SK-N-SH treated with all-trans-retinoic acid at 6 μM for 48 hours (cell line): ENCODE results near the gene DTD1.

Experiments used
- ATAC-seq: fragments of 200-7000 bp; cut with Tn5 transposase; 3 replicates; pipeline ENCODE4 v1.9.1; 2020; ENCODE audit warnings: mild to moderate bottlenecking, moderate library complexity
- BACH2 ChIP-seq: fragments of 250-450 bp; sonication (Bioruptor Pico); IDR thresholded peaks from 2 replicates; pipeline ENCODE4 v1.9.0; 2021; ENCODE audit warnings: mild to moderate bottlenecking, borderline replicate concordance
- CSDC2 ChIP-seq: fragments of 250-450 bp; sonication (Bioruptor Pico); IDR thresholded peaks from 2 replicates; pipeline ENCODE4 v1.5.0; 2020; ENCODE audit warnings: mild to moderate bottlenecking, moderate library complexity
- CSRNP3 ChIP-seq: fragments of 250-450 bp; sonication (Bioruptor Pico); IDR thresholded peaks from 2 replicates; pipeline ENCODE4 v1.5.1; 2021; ENCODE audit warnings: mild to moderate bottlenecking, moderate library complexity
- ESRRG ChIP-seq: fragments of 250-450 bp; sonication (Bioruptor Pico); IDR thresholded peaks from 2 replicates; pipeline ENCODE4 v1.6.1; 2021; ENCODE audit warnings: mild to moderate bottlenecking
- GLIS3 ChIP-seq: fragments of 250-450 bp; sonication (Bioruptor Pico); IDR thresholded peaks from 2 replicates; pipeline ENCODE4 v1.5.0; 2020; ENCODE audit warnings: mild to moderate bottlenecking, moderate library complexity
- ISL1 ChIP-seq: fragments of 250-450 bp; sonication (Bioruptor Pico); IDR thresholded peaks from 2 replicates; pipeline ENCODE4 v2.1.2; 2022; ENCODE audit warnings: mild to moderate bottlenecking, moderate library complexity
- OSR1 ChIP-seq: fragments of 250-450 bp; sonication (Bioruptor Pico); IDR thresholded peaks from 2 replicates; pipeline ENCODE4 v1.8.0; 2022; ENCODE audit warnings: moderate library complexity, mild to moderate bottlenecking, inconsistent platforms
- PATZ1 ChIP-seq: fragments of 250-450 bp; sonication (Bioruptor Pico); IDR thresholded peaks from 2 replicates; pipeline ENCODE4 v1.8.0; 2020; ENCODE audit warnings: mild to moderate bottlenecking, moderate library complexity, borderline replicate concordance
- PPARA ChIP-seq: fragments of 250-450 bp; sonication (Bioruptor Pico); IDR thresholded peaks from 2 replicates; pipeline ENCODE4 v1.5.0; 2020; ENCODE audit warnings: mild to moderate bottlenecking, borderline replicate concordance
- RARB ChIP-seq: fragments of 250-450 bp; sonication (Bioruptor Pico); IDR thresholded peaks from 2 replicates; pipeline ENCODE4 v1.8.0; 2021; ENCODE audit warnings: mild to moderate bottlenecking, moderate library complexity
- SNAI2 ChIP-seq: fragments of 250-450 bp; sonication (Bioruptor Pico); IDR thresholded peaks from 2 replicates; pipeline ENCODE4 v1.5.0; 2020; ENCODE audit warnings: mild to moderate bottlenecking, moderate library complexity
- TCF4 ChIP-seq: fragments of 250-450 bp; sonication (Bioruptor Pico); IDR thresholded peaks from 2 replicates; pipeline ENCODE4 v1.8.0; 2021; ENCODE audit warnings: mild to moderate bottlenecking, moderate library complexity, borderline replicate concordance
- TOX ChIP-seq: fragments of 250-450 bp; sonication (Bioruptor Pico); IDR thresholded peaks from 2 replicates; pipeline ENCODE4 v1.8.0; 2021; ENCODE audit warnings: mild to moderate bottlenecking, moderate library complexity, borderline replicate concordance
- TSHZ2 ChIP-seq: fragments of 250-450 bp; sonication (Bioruptor Pico); IDR thresholded peaks from 2 replicates; pipeline ENCODE4 v1.5.0; 2020; ENCODE audit warnings: mild to moderate bottlenecking, moderate library complexity
- ZC3H10 ChIP-seq: fragments of 250-450 bp; sonication (Bioruptor Pico); IDR thresholded peaks from 2 replicates; pipeline ENCODE4 v1.5.1; 2021; ENCODE audit warnings: mild to moderate bottlenecking, moderate library complexity
- ZFP3 ChIP-seq: fragments of 250-450 bp; sonication (Bioruptor Pico); IDR thresholded peaks from 2 replicates; pipeline ENCODE4 v1.5.0; 2020; ENCODE audit warnings: mild to moderate bottlenecking, moderate library complexity
- ZFP30 ChIP-seq: fragments of 450-650 bp; formaldehyde crosslinking; IDR thresholded peaks from 2 replicates; pipeline ENCODE4 v1.5.0; 2022; ENCODE audit warnings: mild to moderate bottlenecking, moderate library complexity
- ZNF565 ChIP-seq: fragments of 450-650 bp; formaldehyde crosslinking; conservative IDR thresholded peaks from 2 replicates; pipeline ENCODE4 v1.5.0; 2020; ENCODE audit warnings: low read depth, mild to moderate bottlenecking, moderate library complexity
- ZNF70 ChIP-seq: fragments of 450-650 bp; formaldehyde crosslinking; IDR thresholded peaks from 2 replicates; pipeline ENCODE4 v1.5.0; 2020; ENCODE audit warnings: mild to moderate bottlenecking, moderate library complexity
- ZNF8 ChIP-seq: fragments of 450-650 bp; formaldehyde crosslinking; IDR thresholded peaks from 2 replicates; pipeline ENCODE4 v1.5.0; 2020; ENCODE audit warnings: mild to moderate bottlenecking, moderate library complexity
- TF ChIP-seq, protein P1 (sequence below): fragments of 250-450 bp; sonication (Bioruptor Pico); IDR thresholded peaks from 2 replicates; pipeline ENCODE4 v1.8.0; 2021; ENCODE audit warnings: low read depth, mild to moderate bottlenecking, moderate library complexity, borderline replicate concordance
- TF ChIP-seq, protein P2 (sequence below): fragments of 250-450 bp; sonication (Bioruptor Pico); IDR thresholded peaks from 2 replicates; pipeline ENCODE4 v1.5.1; 2020; ENCODE audit warnings: low read depth, mild to moderate bottlenecking, moderate library complexity

Gene DTD1

DNA sequence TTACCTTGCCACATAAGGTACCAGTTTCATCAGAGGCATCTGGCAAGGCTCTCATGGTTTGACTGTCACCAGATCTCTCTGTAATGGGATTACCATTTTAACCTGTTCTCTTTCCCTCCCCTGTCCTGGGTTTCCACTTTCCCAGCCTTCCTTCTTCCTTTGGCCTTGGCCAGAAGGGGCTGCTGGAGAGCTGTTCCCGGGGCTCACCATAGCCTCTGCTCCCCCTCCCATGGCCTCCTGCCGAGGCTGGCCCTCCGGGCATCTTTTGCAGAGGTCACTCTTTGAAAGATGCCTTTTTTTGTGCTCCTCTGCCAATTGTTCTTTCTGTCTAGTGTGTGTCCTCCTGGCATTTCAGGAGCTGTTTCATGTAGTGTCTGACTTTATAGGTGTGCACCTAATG is 125.0 kb downstream of the DTD1 start:
- TF ChIP-seq RARB (no peak), ZFP3 (CRISPR knock-in tag) (no peak)
- no peak for ATAC-seq

- no peak for ATAC-seq
- TF ChIP-seq ZNF70: no peak
- TF ChIP-seq SNAI2 (CRISPR knock-in tag): no peak
- TF ChIP-seq, all 23 proteins: peak for 0
Measured at GRCh38 chr20:18715564-18715963, 127.7 kb downstream of the DTD1 start.

DNA sequence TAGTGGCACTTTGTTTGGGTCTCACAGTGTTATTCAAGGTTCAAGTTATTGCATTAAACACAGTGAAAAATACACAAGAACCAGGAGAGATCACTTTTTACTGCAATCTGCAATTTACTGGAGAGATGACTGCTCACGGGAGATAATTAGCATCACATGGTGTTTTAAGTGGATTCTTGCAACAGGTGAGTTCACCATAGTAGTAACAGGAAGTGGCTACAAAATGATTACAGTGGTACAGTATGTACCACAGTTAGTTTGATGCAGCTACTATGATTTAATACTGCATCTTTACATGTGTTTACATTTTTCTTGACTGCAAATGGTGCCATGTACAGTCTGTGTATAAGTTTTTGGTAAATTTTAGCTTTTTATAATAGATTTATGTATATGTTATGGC is 129.2 kb downstream of the DTD1 start:
- TF ChIP-seq ZNF565 (CRISPR knock-in tag): no peak
- no peak for TF ChIP-seq ZC3H10 (CRISPR knock-in tag)
- no peak for TF ChIP-seq ZNF70
- TF ChIP-seq GLIS3 (CRISPR knock-in tag): no peak
- TF ChIP-seq ESRRG (CRISPR knock-in tag): no peak
- TF ChIP-seq ZNF8 (CRISPR knock-in tag): no peak
- no peak for TF ChIP-seq TSHZ2
- no peak for TF ChIP-seq SNAI2 (CRISPR knock-in tag)
- TF ChIP-seq CSDC2 (CRISPR knock-in tag): no peak
- no peak for TF ChIP-seq TCF4 (CRISPR knock-in tag)
- no peak for TF ChIP-seq ISL1 (CRISPR knock-in tag)
- TF ChIP-seq, protein P1, sequence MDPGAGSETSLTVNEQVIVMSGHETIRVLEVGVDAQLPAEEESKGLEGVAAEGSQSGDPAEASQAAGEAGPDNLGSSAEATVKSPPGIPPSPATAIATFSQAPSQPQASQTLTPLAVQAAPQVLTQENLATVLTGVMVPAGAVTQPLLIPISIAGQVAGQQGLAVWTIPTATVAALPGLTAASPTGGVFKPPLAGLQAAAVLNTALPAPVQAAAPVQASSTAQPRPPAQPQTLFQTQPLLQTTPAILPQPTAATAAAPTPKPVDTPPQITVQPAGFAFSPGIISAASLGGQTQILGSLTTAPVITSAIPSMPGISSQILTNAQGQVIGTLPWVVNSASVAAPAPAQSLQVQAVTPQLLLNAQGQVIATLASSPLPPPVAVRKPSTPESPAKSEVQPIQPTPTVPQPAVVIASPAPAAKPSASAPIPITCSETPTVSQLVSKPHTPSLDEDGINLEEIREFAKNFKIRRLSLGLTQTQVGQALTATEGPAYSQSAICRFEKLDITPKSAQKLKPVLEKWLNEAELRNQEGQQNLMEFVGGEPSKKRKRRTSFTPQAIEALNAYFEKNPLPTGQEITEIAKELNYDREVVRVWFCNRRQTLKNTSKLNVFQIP (CRISPR knock-in tag): no peak
- no peak for TF ChIP-seq BACH2
- TF ChIP-seq PPARA: no peak
- TF ChIP-seq TOX (CRISPR knock-in tag): no peak
- TF ChIP-seq ZFP3 (CRISPR knock-in tag): no peak
- no peak for TF ChIP-seq CSRNP3 (CRISPR knock-in tag)

DNA sequence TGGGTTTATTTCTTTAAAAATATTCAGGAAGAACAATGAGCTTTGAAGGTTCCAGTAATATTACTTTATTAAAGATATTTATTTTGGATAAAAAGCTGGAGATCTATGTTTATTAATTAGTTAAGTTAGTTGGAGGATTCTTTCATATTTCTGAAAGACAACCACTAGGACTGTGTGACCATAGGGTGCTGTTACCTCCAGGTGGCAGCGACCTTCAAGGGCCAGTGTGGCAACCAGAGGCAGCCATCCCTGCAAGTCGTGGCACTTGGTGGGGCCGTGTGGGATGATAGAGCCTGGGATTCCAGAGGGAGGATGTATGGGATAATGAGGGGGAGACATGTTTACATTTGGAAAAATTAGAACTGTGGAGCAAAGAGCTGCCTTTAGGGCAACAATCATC is 130.3 kb downstream of the DTD1 start:
- ATAC-seq: no peak
- TF ChIP-seq PPARA: no peak
- no peak for TF ChIP-seq BACH2
- no peak for TF ChIP-seq CSDC2 (CRISPR knock-in tag)
- no peak for TF ChIP-seq ZC3H10 (CRISPR knock-in tag)
- TF ChIP-seq ISL1 (CRISPR knock-in tag): no peak
- TF ChIP-seq ESRRG (CRISPR knock-in tag): no peak

More for the DNA sequence above, 129.2 kb downstream of the DTD1 start:
- no peak for ATAC-seq

GRCh38 chr20:18719426-18719825 is 131.6 kb downstream of the DTD1 start:
- ATAC-seq: no peak
- no peak for TF ChIP-seq ZC3H10 (CRISPR knock-in tag)
- TF ChIP-seq SNAI2 (CRISPR knock-in tag): no peak
- TF ChIP-seq RARB: no peak
- no peak for TF ChIP-seq TOX (CRISPR knock-in tag)
- no peak for TF ChIP-seq PPARA
- TF ChIP-seq ZNF565 (CRISPR knock-in tag): no peak
- no peak for TF ChIP-seq OSR1 (CRISPR knock-in tag)

DNA sequence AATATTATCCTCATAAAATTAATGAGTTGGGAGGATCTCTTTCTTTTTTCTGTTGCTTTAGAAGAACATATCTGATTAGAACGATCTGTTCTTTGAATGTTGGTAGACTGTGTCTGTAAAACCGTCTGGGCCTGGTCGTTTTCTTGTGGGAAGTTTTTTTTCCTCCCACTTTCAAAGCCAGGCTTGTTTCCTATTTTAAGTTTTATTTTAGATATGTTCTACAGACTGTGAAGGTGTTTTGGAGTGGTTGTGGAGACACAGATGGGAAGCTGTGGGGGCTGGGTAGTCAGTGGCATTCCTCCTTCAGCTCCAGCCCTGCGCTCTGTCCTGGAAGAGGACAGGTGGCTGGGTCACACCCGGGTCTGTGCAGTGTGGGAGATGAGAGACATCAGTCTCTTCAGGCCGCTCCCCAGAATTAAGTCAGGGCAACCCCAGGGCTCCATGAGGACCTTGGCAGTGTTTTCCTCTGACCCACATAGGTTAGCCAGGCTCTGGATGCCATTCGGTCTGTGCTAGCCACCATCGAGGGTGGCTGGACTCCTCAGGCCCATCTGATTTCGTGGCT is 133.8 kb downstream of the DTD1 start:
- ATAC-seq: no peak
- TF ChIP-seq, protein P1 (CRISPR knock-in tag): no peak
- no peak for TF ChIP-seq TOX (CRISPR knock-in tag)
- TF ChIP-seq, protein P2, sequence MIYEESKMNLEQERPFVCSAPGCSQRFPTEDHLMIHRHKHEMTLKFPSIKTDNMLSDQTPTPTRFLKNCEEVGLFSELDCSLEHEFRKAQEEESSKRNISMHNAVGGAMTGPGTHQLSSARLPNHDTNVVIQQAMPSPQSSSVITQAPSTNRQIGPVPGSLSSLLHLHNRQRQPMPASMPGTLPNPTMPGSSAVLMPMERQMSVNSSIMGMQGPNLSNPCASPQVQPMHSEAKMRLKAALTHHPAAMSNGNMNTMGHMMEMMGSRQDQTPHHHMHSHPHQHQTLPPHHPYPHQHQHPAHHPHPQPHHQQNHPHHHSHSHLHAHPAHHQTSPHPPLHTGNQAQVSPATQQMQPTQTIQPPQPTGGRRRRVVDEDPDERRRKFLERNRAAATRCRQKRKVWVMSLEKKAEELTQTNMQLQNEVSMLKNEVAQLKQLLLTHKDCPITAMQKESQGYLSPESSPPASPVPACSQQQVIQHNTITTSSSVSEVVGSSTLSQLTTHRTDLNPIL (CRISPR knock-in tag): no peak
- TF ChIP-seq GLIS3 (CRISPR knock-in tag): no peak
- no peak for TF ChIP-seq ISL1 (CRISPR knock-in tag)
- TF ChIP-seq ZNF565 (CRISPR knock-in tag): no peak
- TF ChIP-seq PATZ1 (CRISPR knock-in tag): no peak
- no peak for TF ChIP-seq CSDC2 (CRISPR knock-in tag)
- no peak for TF ChIP-seq ZFP3 (CRISPR knock-in tag)
- no peak for TF ChIP-seq PPARA
- TF ChIP-seq ZFP30: no peak
- no peak for TF ChIP-seq BACH2
